C1 segment of cervical spinal cord (tissue), 14 donors: ENCODE measurements around the gene ACER1.

Source experiments
- DNase-seq, 14 donors: peaks; one replicate each; lab custom pipeline; 2025; lab: John Stamatoyannopoulos, UW

ACER1 gene

DNA sequence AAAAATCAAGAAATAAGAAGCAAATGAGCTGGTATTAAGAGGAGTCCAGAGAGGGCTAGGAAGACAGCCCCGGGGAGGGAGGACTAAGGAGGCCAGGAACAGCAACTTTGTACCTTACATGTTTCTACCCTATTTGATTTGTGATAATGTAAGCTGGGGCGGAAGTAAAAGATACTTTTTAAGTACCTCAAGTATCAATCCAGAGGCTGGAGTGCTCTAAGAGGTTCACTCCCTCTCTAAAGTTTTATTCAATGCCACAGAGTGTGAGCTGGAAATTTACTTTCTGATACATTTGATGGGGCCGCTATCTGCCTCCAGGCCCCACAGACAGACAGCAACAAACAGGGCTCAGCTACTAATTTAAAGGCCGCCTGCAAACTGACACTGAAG lies 65.0 kb downstream of the ACER1 start:
- no peak for DNase-seq

DNA sequence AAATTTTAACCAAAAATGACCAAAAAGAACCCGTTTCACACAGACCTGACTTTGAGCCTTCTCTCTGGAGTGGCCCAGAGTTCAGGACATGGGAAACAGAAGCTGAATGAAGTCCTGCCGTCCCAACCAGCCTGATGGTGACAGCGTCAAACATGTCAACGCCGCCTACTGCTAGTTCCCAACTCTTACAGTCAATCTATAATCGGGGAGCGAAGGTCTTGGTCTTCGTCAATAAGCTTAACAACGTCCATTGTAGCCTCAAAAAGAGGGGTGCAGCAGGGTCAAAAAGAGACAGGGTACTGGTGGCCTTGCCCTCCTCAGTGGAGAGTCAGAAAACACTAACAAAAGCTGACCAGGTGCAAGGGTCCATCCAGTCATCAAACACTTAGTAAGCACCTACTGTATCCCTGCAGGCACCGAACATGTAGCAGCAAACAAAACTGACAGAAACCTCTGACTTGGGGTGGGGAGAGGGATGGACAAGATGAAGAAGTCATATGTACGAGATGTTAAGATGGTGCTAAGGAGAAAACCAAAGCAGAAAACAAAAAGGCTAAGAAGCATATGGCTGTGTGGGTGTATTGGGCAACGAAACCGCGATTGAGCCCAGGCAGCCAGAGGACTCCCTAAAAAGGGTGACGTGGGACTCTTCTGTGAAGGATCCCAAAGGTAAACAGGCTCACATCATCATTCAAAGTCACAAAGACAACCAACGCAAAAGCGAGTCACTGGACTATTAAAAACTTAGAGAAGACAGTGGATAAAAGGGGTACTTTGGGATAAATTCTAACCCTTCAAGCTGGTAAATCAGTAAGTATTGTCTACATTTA lies 65.6 kb downstream of the ACER1 start:
- no peak for DNase-seq

DNA sequence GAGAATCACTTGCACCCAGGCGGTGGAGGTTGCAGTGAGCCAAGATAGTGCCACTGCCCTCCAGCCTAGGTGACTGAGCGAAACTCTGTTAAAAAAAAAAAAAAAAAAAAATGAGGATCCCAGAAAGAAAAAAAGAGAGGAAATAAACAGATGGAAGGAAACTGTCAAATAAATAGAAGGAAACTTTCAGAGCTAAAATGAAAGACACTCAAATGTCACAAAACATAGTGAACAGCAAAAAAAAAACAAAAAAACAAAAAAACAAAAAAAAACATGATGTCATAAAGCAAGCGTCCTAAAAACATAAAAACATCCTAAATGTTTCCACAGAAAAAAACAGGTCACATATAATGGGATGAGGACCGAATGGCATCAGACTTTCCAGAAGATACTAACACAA lies 68.6 kb downstream of the ACER1 start:
- DNase-seq: no peak

DNA sequence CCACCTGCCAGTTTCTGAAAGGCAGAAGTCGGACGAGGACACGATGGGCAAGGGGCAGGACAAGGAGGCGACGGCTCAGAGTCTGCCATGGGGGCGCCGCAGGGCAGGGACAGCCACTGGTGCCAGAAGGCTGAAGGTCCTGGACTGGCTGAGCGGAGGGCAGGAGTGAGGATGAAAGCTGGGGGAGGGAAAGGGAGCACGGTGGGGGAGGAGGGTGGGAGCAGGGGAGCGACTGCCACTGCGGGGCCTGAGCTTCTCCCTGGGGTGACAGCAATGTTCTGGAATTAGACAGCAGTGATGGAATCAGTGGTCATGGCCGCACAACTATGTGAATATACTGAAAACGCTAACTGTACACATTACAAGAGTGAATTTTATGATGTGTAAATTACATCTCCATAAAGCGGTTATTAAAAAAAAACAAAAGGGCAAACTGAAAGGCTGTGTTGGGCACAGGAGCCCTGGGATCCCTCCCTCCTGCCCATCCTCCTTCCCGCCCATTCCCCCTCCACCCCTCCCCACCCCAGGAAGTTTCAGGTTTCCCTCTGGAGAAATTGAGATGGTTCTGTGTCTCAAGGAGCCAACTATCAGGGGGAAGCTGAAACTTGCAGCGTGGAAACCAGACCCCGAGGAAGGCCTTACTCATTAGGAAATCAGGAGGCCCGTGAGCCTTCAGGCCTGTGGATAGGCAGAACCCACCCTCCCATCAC lies 69.5 kb downstream of the ACER1 start:
- no peak for DNase-seq

DNA sequence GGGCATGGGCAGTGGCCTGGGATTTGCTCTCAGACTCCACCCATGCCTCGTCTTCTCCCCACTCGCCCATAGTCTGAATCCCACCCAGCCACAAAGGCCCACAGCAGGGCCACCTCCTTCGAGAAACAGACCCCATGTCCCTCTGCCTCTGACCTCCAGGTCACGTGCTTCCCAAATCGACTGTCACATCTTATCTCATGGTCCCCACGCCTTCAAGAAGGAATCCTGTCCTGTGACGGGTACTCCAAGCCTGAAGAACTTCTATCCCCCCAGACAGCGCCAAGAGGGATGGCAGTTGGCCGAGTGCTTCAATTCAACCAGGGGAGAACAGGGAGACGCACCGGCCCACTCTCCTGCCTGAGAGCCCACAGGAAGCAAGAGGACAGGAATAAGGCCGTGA lies 70.1 kb downstream of the ACER1 start:
- DNase-seq: no peak

DNA sequence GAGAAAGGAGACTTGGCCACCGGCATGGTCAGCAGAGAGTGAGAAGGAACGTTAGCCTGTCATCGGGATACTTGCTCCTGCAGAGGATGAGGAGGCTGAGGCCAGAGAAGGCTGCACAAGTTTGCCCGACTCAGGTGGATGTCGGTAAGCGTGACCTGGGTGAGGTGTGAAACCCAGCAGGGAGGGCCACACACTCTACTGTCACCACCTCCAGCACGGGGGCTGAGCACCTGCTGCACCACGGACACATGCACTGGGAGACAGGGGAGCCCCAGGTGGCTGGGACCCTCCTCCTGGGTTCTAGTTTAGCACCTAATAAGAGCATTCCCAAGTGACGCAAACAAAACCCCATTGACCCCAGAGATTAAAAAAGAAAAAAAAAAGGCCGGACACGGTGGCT lies 70.9 kb downstream of the ACER1 start:
- DNase-seq: no peak

DNA sequence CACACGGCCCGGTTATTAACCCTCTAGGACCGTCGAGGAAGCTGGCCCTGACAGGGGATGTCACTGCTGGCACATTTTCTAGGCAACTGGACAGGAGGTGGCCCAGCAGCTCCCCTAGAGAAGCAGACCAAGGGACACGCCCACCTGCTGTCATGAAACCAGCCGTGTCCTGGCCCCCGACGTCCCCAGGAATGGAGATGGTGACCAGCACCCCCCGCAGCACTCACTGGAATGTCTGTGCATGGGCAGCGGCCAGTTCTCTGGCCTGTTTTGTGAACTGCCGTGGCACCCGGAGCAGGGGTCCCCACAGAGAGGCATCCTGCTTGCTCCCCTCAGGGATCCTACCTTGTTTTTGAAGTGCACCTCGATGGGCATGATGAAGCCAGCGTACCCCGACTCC lies 71.5 kb downstream of the ACER1 start:
- DNase-seq: no peak

DNA sequence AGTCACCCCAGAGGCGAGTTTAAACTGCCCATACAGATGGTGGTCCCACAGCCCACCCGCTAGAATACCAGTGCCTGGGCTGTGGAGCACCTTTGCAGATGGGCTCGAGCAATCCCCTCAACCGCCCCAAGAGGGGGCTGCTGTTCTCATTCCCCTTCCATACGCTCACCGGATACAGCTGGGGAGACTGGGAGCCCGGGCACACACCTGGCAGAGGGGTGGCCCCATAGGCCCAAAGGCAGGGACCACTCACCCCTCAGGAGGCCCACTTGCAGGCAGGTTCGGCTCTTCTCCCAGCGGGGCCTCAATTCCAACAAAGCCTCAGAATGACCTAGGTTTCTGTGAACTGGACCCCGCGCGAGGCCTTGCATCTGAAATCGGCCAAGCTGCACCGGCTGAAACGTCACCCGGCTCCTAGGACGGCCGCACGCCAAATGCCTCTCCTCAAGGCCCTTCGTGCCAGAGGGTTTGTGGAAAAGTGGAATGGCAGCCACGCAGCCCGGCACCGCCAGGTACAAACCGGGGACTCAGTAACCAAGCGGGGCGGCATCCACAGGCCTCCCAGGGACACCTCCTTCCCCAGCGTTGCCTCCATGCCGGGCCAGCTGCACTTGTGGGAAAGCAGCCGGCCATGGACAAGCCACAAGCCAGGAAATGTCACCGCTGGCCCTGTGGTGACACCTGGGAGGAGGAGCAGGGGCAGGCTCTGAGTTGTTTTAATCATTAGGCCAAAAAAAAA lies 72.3 kb downstream of the ACER1 start:
- no peak for DNase-seq

DNA sequence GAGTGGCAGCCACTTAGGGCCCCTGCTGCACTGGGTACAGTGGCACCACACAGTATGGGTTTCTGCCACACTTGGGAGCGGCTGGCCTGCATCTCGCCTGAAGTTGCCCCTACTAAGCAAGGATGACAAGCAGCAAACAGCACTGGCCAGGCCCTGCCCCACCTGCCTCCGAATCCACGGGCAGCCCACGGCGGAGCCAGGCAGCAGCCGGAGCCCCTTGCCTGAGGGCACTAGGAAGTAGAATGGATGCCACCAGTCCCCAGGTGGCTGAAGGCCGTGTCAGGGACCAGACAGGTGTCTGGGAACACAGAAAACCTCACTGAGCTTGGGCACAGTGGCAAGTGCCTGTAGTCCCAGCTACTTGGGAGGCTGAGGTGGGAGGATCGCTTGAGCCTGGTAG lies 73.0 kb downstream of the ACER1 start:
- DNase-seq: no peak

DNA sequence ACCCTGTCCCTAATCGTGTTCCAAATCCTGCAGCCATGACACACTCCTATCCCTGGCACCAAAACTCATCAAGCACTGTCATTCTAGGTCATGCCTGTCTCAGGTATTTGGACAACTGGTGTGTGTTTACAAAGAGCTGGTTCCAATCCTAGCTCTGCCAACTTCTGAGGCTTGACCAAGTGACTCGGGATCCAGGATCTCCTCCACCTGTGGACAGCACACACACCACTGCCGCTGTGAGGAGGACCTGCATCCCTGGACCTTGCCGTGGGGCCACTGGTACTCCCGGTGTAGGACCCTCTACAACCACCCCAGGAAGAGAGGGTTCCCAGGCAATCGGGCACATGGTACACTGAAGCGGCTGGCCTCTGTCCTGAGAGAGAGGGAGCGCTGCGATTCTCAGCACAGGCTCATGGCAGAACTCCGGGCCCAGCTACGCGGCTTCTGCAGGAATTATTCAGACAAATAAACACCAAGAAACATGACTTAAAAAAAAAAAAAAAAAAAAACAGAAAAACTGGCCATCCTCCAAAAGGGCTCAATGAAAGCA lies 74.0 kb downstream of the ACER1 start:
- DNase-seq: peak in 1 of 14 donors; percentile 29

DNA sequence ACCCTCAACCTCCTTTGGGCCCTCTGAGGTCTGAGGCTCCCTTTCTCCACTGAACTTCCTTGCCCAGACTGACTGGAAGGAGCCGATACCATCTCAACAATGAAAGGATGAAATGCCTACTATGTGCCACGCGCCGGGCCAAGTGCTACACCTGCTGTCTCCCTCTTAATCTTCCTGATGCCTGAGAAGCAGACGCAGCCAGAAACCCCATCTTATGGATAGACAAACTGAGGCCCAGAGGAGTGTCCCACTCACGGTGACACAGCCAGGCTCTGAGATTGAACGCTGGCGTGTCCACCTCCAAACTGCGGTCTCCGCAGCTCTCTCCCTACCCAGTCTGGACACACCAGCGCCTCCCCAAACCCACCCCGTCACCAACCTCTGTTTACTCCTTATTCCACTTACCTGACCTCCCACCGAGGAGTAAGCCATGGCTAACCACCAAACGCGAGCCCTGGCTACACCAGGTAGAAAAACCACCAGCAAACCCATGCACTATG lies 74.5 kb downstream of the ACER1 start:
- no peak for DNase-seq
